Measurements from ENCODE around the gene MINAR2.

MINAR2 gene

GRCh38 chr5:129724647-129725046, 23.2 kb upstream of the MINAR2 start:
- no peak for TF ChIP-seq CTCF (IDR thresholded peaks at IDR 0.05; ENCODE audit: low read depth, low read length)
- DNase-seq (ENCODE audit: extremely low read depth, low read depth) = no peak

- DNase-seq (ENCODE audit: extremely low read depth, low read depth) = no peak
- TF ChIP-seq CTCF (IDR thresholded peaks at IDR 0.05; ENCODE audit: low read depth, low read length) = no peak
Measured at GRCh38 chr5:129739773-129740172, 8.1 kb upstream of the MINAR2 start.

- no peak for DNase-seq (ENCODE audit: extremely low read depth, low read depth)
- no peak for TF ChIP-seq CTCF (IDR thresholded peaks at IDR 0.05; ENCODE audit: low read depth, low read length)
Measured at GRCh38 chr5:129743541-129744187, 4.2 kb upstream of the MINAR2 start.

GRCh38 chr5:129745997-129746396, 1.9 kb upstream of the MINAR2 start:
- no peak for TF ChIP-seq CTCF (IDR thresholded peaks at IDR 0.05; ENCODE audit: low read depth, low read length)
- no peak for DNase-seq (ENCODE audit: extremely low read depth, low read depth)

- DNase-seq (ENCODE audit: extremely low read depth, low read depth) = no peak
Measured at GRCh38 chr5:129746876-129747275, 1.0 kb upstream of the MINAR2 start.

GRCh38 chr5:129748913-129749880, 1.3 kb downstream of the MINAR2 start:
- no peak for DNase-seq (ENCODE audit: extremely low read depth, low read depth)
- no peak for TF ChIP-seq CTCF (IDR thresholded peaks at IDR 0.05; ENCODE audit: low read depth, low read length)

More at GRCh38 chr5:129746876-129747275, 1.0 kb upstream of the MINAR2 start:
- no peak for TF ChIP-seq CTCF (IDR thresholded peaks at IDR 0.05; ENCODE audit: low read depth, low read length)
